Keratinocyte (primary cell): ENCODE data around the gene SEC14L1.

Source experiments
- CTCF ChIP-seq, 3 experiments: IDR thresholded peaks in 1 of 3; conservative IDR thresholded peaks in 1 of 3; optimal IDR thresholded peaks in 1 of 3; 2 replicates in 2 of 3; 3 replicates in 1 of 3; pipeline versions ENCODE3 to v1.5.1; 2011; ENCODE audit warnings: low read length in 3 of 3, mild to moderate bottlenecking in 3 of 3, moderate library complexity in 2 of 3, control low read depth in 1 of 3, inconsistent platforms in 1 of 3; ENCODE audit not compliant: insufficient read depth in 2 of 3; ENCODE audit errors: extremely low read depth in 1 of 3
- EZH2 ChIP-seq: IDR thresholded peaks from one replicate; pipeline ENCODE4 v1.6.1; 2012; ENCODE audit warnings: inconsistent platforms, mild to moderate bottlenecking, low read length, moderate library complexity

GRCh38 chr17:77124192-77124889 lies 16.4 kb upstream of the SEC14L1 start:
- TF ChIP-seq CTCF (optimal IDR thresholded peaks at IDR 0.05 in 1 of 3, IDR thresholded peaks at IDR 0.05 in 1 of 3, conservative IDR thresholded peaks at IDR 0.05 in 1 of 3; ENCODE audit: extremely low read depth in 1 of 3, insufficient read depth in 2 of 3, low read length in 3 of 3) (no peak), EZH2 (no peak)
